PC-9 (cell line): ENCODE data around the gene DOC2A.
"Not testable (repeated sequence)": the region's sequence is repeated elsewhere in the genome, so short reads cannot be mapped to it uniquely, and the experiment has no call there.

ENCODE experiments used
- CTCF ChIP-seq: fragments of 200-600 bp; sonication (generic); conservative IDR thresholded peaks from 2 replicates; pipeline ENCODE4 v1.6.1; 2017; ENCODE audit warnings: mixed run types, antibody characterized with exemption, mild to moderate bottlenecking, moderate library complexity
- EZH2 ChIP-seq: fragments of 200-600 bp; sonication (generic); IDR thresholded peaks from 2 replicates; pipeline ENCODE4 v1.8.0; 2017; ENCODE audit warnings: antibody characterized with exemption, low read depth

DNA sequence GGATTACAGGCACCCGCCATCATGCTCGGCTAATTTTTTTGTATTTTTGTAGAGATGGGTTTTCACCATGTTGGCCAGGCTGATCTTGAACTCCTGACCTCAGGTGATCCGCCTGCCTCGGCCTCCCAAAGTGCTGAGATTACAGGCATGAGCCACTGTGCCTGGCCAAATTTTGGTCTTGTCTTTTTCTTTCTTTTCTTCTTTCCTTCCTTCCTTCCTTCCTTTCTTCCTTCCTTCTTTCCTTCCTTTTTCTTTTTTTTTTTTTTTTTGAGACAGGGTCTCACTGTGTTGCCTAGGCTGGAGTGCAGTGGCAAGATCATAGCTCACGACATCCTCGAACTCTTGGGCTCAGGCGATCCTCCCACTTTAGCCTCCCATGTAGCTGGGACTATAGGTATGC lies 4.6 kb upstream of the DOC2A start:
- TF ChIP-seq CTCF, EZH2: not testable (repeated sequence)
